CD4-positive, alpha-beta T cell treated with Interleukin-10 for 1 hour (primary cell): Measurements from ENCODE around the gene CDC34.

Source experiments
- DNase-seq: peaks from one replicate; pipeline ENCODE4 v3.0.0-alpha.2; 2020

Gene CDC34

GRCh38 chr19:531753-532560 is at the start of gene CDC34:
TSS of gene CDC34 (plus strand) at chr19:531760. CDS start at chr19:531932, 172 bp downstream.
- DNase-seq = no peak

GRCh38 chr19:482186-483041 is 49.1 kb upstream of the CDC34 start:
- no peak for DNase-seq

- no peak for DNase-seq
Observed at GRCh38 chr19:483332-484072, 48.1 kb upstream of the CDC34 start.

- no peak for DNase-seq
Observed at GRCh38 chr19:484494-484893, 47.1 kb upstream of the CDC34 start.

GRCh38 chr19:485077-485476 is 46.5 kb upstream of the CDC34 start:
- no peak for DNase-seq

GRCh38 chr19:485583-486236 is 45.9 kb upstream of the CDC34 start:
- DNase-seq = no peak

GRCh38 chr19:488505-489417 is 42.8 kb upstream of the CDC34 start:
- DNase-seq = peak; percentile 94

GRCh38 chr19:489418-490196 is 42.0 kb upstream of the CDC34 start:
- no peak for DNase-seq

GRCh38 chr19:491146-491741 is 40.3 kb upstream of the CDC34 start:
- DNase-seq = no peak

- DNase-seq = peak; percentile 24
Observed at GRCh38 chr19:492091-492531, 39.4 kb upstream of the CDC34 start.

- DNase-seq = no peak
Observed at GRCh38 chr19:493391-494170, 38.0 kb upstream of the CDC34 start.

- DNase-seq = no peak
Observed at GRCh38 chr19:494171-495080, 37.1 kb upstream of the CDC34 start.

- no peak for DNase-seq
Observed at GRCh38 chr19:495081-495401, 36.5 kb upstream of the CDC34 start.

- DNase-seq = peak; percentile 50
Observed at GRCh38 chr19:495402-496111, 36.0 kb upstream of the CDC34 start.

- no peak for DNase-seq
Observed at GRCh38 chr19:496112-496665, 35.4 kb upstream of the CDC34 start, which contains the start of gene MADCAM1. TSS of gene MADCAM1 (plus strand) at chr19:496486. CDS start at chr19:496500, 14 bp downstream.

GRCh38 chr19:496986-497385 is 34.6 kb upstream of the CDC34 start:
- DNase-seq = no peak

- DNase-seq = no peak
Observed at GRCh38 chr19:497491-497868, 34.1 kb upstream of the CDC34 start.
